ENCODE measurements around the gene DZIP1. TPM values are rescaled to one million over a fixed set of nuclear protein-coding genes. Genes with fewer than 3 reads are reported as not detected.
A peak's percentile ranks its signal among the peaks of the same experiment; 100 is the strongest.

DZIP1 gene
- total and polyA plus RNA-seq, 2 of the 13 experiments (the other 11 are each of a cell fraction or from before 2014, with no cell fraction given): 11.0 to 36.7 TPM

DNA sequence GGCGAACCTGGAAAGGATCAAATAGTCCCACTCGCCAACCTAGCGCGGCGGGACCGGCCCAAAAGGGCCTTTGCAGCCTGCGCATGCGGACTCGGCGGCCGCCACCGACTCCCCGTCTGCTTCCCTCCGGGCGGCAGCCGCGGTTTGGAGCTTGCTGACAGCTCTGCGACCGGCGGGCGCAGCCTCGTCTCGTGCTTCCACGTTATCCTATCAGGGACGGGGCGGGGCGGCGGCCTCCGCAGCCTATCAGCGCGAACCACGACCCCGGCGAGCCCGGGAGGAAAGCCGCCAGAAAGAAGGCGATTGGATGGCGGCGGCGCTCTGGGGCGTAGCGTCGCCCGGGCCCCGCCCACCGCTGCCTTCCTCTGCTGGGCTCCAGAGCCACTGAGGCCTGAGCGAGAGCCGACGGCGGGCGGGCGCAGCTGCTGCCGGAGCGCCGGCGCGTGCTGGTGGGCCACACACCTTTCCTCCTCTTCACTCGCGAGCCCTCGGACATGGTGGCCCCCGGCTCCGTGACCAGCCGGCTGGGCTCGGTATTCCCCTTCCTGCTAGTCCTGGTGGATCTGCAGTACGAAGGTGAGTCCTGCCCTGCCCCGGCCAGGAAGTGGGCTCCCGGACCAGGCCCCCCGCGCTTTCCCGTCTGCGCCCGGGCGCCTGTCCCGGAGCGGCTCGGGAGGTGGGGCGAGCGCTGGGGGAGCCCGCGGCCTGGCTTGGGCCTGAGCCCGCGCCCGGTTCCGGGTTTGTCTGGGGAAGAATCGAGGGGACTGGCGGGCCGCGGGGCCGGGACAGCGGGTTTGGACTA lies 32.5 kb upstream of the DZIP1 start, which contains the start of gene DNAJC3 (continued):
- TF ChIP-seq AGO1 (IDR thresholded peaks at IDR 0.05; ENCODE audit: low read depth, low read length, poor library complexity, severe bottlenecking): peak; percentile 63
- peak; percentile 31; the same call in 1 of the 2 replicates for TF ChIP-seq ZNF713 (CRISPR knock-in tag; IDR thresholded peaks at IDR 0.05)
- TF ChIP-seq ZNF468 (CRISPR knock-in tag; IDR thresholded peaks at IDR 0.05): no peak
- TF ChIP-seq POGZ (CRISPR knock-in tag; IDR thresholded peaks at IDR 0.05): peak; percentile 54; the same call in 1 of the 2 replicates
- peak; percentile 70; the same call in 1 of the 2 replicates for TF ChIP-seq MED1 (CRISPR knock-in tag; IDR thresholded peaks at IDR 0.05)
- TF ChIP-seq ZNF362 (CRISPR knock-in tag; IDR thresholded peaks at IDR 0.05; ENCODE audit: borderline replicate concordance): no peak
- no peak for TF ChIP-seq MAFG (CRISPR knock-in tag; IDR thresholded peaks at IDR 0.05)
- TF ChIP-seq FOXC1 (CRISPR knock-in tag; IDR thresholded peaks at IDR 0.05; ENCODE audit: borderline replicate concordance): no peak; the same call in none of the 2 replicates
- TF ChIP-seq ZFX (CRISPR knock-in tag; IDR thresholded peaks at IDR 0.05; ENCODE audit: low read depth): peak; percentile 97
- 0 out of 2 replicates have a peak, but pooled peaks have one; percentile 18 for TF ChIP-seq ZNF839 (CRISPR knock-in tag; IDR thresholded peaks at IDR 0.05; ENCODE audit: borderline replicate concordance)
- no peak for TF ChIP-seq ZBTB33 (CRISPR knock-in tag; IDR thresholded peaks at IDR 0.05)
- no peak; the same call in 1 of the 2 replicates for TF ChIP-seq ZNF556 (CRISPR knock-in tag; IDR thresholded peaks at IDR 0.05; ENCODE audit: borderline replicate concordance)
- peak; percentile 11 for TF ChIP-seq YY1 (IDR thresholded peaks at IDR 0.05; ENCODE audit: insufficient read depth, insufficient replicate concordance, low read depth, low read length)
- TF ChIP-seq, protein P1, sequence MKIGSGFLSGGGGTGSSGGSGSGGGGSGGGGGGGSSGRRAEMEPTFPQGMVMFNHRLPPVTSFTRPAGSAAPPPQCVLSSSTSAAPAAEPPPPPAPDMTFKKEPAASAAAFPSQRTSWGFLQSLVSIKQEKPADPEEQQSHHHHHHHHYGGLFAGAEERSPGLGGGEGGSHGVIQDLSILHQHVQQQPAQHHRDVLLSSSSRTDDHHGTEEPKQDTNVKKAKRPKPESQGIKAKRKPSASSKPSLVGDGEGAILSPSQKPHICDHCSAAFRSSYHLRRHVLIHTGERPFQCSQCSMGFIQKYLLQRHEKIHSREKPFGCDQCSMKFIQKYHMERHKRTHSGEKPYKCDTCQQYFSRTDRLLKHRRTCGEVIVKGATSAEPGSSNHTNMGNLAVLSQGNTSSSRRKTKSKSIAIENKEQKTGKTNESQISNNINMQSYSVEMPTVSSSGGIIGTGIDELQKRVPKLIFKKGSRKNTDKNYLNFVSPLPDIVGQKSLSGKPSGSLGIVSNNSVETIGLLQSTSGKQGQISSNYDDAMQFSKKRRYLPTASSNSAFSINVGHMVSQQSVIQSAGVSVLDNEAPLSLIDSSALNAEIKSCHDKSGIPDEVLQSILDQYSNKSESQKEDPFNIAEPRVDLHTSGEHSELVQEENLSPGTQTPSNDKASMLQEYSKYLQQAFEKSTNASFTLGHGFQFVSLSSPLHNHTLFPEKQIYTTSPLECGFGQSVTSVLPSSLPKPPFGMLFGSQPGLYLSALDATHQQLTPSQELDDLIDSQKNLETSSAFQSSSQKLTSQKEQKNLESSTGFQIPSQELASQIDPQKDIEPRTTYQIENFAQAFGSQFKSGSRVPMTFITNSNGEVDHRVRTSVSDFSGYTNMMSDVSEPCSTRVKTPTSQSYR (CRISPR knock-in tag; IDR thresholded peaks at IDR 0.05; ENCODE audit: borderline replicate concordance): no peak
- TF ChIP-seq ISX (CRISPR knock-in tag; conservative IDR thresholded peaks at IDR 0.05): 0 out of 2 replicates have a peak, but pooled peaks have one; percentile 66
- TF ChIP-seq PRDM15 (CRISPR knock-in tag; IDR thresholded peaks at IDR 0.05): peak; percentile 74; the same call in 1 of the 2 replicates

All from HepG2 (cell line).